Hindlimb muscle (tissue), 1 donor: Measurements from ENCODE around the gene DLG5. TPM values are rescaled to one million over a fixed set of nuclear protein-coding genes. Genes with fewer than 3 reads are reported as not detected.
A peak's percentile ranks its signal among the peaks of the same experiment; 100 is the strongest.

Experiments used
- DNase-seq: peaks from one replicate; pipeline ENCODE4 v3.0.0-alpha.2; 2013
- polyA plus RNA-seq: library from polyadenylated mRNA; unstranded; fragments of 120-200 nt; gene quantifications from one replicate; pipeline ENCODE4 v1.2.1, GENCODE V29; 2013; ENCODE audit not compliant: insufficient read length

The DLG5 gene
- polyA plus RNA-seq, 1 donor: 28.0 TPM

DNA sequence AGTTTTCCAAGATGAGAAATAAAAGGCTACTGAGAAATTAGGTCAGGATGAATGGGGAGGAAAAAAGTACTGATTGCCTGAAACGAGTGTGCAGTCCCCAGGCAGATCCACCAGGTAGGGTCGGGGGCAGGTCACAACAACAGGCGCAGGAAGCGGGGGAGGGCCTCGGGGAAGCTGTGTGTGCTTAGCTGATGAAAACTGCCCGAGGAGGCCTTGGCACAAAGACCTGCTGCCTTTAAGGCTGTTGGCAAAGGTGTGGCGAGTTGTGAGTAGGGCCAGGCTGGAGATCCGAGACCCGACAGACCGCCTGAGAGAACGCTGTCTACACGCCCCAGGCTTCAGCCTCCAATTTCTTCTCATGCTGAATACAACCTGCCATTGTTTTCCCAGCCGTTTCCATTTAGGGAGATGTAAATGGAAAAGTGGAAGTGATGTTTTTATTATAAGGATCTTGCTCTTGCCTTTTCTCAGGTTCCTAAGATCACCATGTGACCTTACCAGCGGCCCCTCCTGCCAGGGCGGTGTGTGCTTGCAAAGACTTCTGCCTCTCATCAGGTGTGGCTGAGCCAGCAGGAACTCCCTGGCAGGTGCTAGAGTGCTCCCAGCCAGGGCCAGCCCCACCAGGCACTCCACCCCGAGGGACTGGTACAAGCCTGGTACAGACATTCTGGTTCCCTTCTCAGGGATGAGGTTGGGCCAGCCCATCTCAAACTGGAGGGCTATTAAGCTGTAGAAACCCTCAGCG is 60.8 kb downstream of the DLG5 start:
- no peak for DNase-seq

DNA sequence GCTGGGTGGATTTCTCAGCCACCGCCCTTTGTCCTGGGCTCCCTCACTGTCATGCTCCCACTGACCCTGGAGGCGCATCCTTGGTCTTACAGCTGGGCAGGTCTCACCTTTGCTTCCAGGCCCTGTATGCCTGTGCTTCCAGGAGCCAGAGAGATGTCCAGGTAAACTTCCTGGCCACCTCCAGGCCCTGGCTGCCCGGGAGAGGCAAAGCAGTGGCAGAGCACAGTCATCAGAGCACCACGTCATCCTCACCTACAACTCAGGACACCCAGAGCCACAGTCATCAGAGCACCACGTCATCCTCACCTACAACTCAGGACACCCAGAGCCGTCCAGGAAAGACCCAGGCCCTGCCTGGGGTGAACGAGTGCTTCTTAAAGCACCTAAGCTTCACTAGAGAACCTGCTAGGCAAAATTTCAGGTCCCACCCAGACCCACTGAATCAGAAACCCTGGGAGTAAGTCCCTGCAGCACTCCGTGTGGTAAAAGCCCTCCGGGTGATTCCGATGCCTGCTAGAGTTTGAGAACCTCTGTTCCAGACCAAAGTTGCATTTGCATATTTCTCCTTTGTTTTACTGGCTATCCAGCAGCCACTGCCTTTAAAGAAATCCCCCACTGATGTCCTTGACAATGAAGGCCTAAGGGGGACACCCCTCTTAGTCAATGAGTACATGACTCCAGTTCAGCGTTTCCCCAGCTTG is 62.3 kb downstream of the DLG5 start:
- DNase-seq: no peak

DNA sequence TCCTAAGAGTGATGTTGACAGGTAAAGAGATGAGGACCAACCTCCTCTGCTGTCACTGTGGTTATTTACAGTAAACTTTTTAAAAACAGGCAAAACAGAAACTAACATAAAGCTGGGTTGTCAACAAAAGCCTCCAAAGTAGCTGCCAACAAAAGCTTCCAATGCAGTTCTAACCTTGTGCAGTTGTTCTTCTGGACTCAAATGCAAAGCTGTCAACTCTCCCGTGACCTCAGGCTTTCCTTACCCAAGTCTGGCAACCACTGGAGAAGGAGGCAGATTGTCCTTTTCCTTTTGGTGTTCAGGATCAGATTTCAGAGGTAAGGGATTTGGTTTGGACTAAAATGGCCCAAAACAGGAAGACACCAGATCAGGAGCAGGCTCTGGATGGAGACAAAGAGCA is 63.1 kb downstream of the DLG5 start:
- DNase-seq: no peak

- DNase-seq: no peak
Measured at GRCh38 chr10:77862595-77862994, 64.0 kb downstream of the DLG5 start.

DNA sequence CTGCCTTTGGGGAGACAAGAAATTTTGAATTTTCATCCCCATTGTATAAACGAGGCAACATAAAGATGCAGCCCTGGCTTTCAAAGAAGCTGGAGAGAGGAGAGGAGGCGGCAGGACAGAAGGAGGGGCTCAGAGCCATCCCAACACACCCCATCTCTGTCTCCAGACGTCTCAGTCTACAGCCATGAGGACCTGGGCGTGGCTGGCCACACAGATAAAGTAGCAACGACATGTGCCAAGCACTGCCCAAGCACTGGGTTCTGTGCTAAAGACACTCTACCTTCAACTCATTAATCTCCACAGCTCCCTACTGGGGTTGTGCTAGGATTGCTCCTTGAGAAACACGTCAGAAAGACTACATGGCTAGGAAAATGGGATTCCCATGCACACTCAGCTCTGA is 65.2 kb downstream of the DLG5 start:
- DNase-seq: no peak

- DNase-seq: no peak
Measured at GRCh38 chr10:77859865-77860282, 66.7 kb downstream of the DLG5 start.

DNA sequence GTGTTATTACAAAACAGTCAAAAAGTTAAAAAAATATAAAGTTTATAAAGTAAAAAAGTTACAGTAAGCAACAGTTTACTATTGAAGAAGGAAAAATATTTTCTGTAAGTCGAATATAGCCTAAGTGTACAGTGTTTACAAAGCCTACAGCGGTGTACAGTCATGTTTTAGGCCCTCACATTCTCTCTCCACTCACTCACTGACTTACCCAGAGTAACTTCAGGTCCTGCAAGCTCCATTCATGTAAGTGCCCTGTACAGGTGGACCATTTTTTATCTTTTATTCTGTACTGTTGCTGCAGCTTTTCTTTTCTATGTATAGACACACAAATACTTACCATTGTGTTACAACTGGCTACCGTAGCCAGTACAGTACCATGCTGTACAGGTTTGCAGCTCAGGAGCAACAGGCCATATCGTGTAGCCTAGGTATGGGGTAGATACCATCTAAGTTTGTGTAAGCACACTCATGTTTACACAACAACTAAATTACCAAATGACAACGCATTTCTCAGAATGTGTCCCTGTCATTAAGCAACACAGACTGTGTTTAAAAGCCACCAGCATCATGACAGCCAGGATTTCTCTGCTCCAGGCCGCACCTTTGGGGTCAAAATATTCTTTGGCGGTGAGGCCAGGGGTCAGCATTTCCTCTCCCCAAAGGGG is 67.2 kb downstream of the DLG5 start:
- no peak for DNase-seq

- no peak for DNase-seq
Measured at GRCh38 chr10:77857272-77857671, 69.3 kb downstream of the DLG5 start.

GRCh38 chr10:77856566-77856965 is 70.0 kb downstream of the DLG5 start:
- DNase-seq: no peak

- DNase-seq: no peak
Measured at GRCh38 chr10:77855404-77856155, 71.0 kb downstream of the DLG5 start.

DNA sequence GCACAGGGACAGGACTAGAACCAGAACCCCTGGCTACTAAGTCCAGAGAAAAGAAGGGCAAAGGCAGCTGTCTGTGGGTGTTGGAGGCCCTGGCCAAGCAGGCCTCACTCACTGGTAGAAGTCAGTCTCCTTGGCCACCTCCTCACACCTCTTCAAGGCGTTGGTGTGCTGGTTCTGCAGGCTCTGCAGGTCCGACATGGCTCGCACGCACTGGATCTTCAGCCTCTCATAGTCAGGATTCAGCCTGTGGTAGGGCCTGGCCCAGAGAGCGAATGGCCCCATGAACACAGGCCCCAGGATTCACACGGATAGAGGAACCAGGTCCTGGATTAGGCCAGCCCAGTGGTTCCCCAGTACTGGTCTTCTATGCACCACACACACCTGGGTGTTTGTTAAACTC is 72.4 kb downstream of the DLG5 start:
- DNase-seq: no peak

DNA sequence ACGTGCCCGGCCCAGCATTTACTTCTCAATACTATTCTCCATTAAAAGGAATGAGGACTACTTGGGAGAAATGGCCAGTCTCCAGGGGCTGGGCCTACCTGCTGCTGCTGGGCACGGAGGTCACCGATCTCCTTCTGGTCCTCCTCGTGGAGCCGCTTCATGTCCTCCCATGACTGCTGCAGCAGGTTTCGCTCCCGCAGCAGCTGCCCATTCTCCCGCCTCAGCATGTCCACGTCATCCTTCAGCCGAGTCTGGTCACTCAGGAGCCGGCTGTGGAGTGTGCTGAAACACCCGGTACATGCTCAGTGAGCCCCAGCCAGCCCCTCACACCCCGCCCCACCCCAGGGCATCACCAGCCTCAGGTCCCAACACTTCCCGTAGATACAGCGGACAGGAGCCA is 73.3 kb downstream of the DLG5 start:
- no peak for DNase-seq

- no peak for DNase-seq
Measured at GRCh38 chr10:77850620-77851231, 75.8 kb downstream of the DLG5 start.

GRCh38 chr10:77849039-77849664 is 77.4 kb downstream of the DLG5 start:
- DNase-seq: no peak

- DNase-seq: peak; percentile 80
Measured at GRCh38 chr10:77846718-77847311, 79.7 kb downstream of the DLG5 start.

- DNase-seq: no peak
Measured at GRCh38 chr10:77845451-77845850, 81.1 kb downstream of the DLG5 start.

DNA sequence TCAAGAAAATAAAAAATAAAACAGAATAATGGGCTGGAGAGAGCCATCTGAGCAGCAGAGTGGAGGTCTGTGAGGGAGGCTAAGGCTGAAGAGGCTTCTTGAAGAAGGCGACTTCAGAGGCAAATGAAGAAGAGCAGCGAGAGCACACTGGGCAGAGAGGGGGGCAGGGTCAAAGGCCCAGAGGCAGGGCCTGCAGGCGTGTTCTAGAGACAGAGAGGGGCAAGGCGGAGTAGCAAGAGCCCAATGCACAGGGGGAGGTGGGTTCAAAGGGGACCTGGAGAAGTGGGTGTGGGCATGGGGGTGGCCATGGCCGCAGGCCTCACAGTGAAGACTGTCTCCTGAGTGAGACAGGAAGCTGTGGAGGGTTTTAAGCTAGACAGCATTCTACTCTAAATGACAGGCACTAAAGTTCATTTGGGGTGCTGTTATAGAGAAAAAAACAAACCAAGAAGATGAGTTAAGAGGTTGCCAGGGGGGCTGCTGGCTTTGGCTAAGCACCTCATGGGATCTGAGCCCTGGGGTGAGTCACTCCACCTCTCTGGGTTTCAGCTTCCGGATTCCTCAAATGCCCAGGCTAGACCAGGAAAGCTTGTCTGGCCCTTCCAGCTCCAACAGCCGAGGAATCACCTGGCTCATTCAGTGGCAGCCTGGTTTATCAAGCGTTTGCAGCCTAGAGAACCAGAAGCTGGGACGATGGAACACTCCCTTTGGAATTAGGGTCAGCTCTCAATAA is 81.7 kb downstream of the DLG5 start:
- no peak for DNase-seq

GRCh38 chr10:77844177-77844576 is 82.4 kb downstream of the DLG5 start:
- no peak for DNase-seq

GRCh38 chr10:77843264-77843663 is 83.3 kb downstream of the DLG5 start:
- DNase-seq: no peak

GRCh38 chr10:77842652-77843212 is 83.8 kb downstream of the DLG5 start:
- DNase-seq: no peak
